T-helper 22 cell (primary cell): ENCODE results near the gene CEP164.

Experiments used
- DNase-seq: peaks from one replicate; pipeline ENCODE4 v3.0.0-alpha.2; 2020; ENCODE audit warnings: low read depth

CEP164 gene

GRCh38 chr11:117420598-117420997, 92.9 kb downstream of the CEP164 start:
- no peak for DNase-seq

- DNase-seq, result no peak
These were observed 93.4 kb downstream of the CEP164 start for GRCh38 chr11:117421041-117421440.

DNA sequence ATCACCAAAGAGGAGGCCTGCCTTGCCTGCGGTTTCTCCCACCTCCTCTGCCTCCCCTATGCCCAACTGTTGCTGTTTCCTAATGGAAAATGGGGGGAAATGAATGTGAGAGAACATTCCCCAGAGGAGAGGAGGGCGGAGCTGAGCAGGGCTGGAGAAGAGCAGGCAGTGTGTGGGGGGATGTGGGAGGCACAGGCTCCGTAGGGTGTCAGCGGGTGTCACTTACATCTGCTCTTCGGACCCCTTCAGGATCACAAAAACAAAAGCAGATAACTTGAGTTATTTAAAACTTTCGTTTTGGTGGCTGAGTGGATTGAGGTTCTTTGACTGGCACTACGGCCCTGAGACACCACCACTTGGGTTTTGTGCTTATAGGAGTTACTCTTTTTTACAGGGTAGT, 93.8 kb downstream of the CEP164 start:
- DNase-seq, result no peak

- DNase-seq, result no peak
These were observed 95.5 kb downstream of the CEP164 start for GRCh38 chr11:117423046-117423575.

GRCh38 chr11:117424781-117425180, 97.1 kb downstream of the CEP164 start:
- DNase-seq, result no peak

DNA sequence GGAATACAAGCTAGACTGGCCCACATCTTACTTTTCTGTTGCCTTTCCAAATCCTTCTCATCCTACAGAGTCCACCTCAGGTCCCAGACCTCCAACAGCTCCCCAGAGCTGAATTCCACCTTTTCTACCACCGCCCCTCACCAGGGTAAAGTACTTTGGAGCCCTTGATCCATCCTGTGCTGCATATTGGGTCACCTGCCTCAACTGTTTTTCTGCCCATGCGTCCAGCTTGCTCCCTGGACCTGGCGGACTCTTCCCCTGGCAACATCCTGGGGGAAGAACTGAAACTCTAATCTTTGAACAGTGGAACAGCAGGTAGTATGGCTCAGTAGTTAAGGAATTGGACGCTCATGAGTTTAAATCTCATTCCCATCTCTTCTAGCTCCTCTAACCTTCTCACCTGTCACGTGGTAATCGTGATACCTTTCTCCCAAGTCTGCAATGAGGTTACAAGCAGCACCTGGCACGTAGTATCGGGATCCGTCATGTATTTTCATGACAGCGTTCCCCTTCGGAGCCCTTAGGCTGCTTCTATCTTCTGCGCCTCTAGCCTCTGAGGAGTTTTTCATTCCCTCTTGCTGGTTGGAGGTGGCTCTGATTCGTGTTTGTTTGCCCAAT, 98.1 kb downstream of the CEP164 start:
- no peak for DNase-seq

DNA sequence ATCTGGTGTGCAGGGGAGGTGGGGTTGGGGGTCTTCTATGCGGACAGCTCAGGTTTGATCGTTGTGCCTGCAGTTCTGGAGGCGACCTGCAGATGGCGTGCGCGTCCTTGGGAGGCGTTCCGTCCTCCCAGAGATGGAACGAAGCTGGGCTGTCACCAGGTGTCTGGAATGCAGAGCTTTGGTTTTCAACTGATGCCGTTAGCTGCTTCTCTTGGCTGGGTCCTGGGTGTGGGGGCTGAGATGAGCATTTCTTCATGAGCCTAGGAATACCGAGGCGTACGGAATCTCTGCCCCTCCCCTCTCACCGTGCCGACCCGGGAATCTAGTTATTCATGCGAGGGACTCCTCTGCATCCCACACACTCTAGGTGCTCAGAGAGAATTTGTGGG, 98.6 kb downstream of the CEP164 start:
- DNase-seq, result peak; percentile 23

DNA sequence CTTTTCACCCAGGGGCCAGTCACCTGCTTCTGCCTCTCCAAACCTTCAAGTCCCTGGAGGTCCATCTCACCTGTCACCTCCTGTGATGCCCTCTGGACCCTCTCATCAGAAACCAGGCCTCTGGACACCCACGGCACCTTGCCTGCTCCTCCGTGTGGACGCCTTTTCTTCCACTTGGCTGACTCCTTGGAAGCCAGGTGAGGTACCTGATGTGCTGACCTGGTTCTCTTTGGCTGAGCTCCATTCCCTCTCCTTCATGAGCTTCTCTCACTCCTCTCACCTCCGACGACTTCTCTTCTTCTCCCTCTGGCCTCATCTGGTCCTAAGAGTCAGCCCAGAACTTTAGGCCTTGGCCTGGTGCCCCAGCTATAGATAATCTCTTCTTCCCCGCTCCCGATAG, 99.3 kb downstream of the CEP164 start:
- no peak for DNase-seq

DNA sequence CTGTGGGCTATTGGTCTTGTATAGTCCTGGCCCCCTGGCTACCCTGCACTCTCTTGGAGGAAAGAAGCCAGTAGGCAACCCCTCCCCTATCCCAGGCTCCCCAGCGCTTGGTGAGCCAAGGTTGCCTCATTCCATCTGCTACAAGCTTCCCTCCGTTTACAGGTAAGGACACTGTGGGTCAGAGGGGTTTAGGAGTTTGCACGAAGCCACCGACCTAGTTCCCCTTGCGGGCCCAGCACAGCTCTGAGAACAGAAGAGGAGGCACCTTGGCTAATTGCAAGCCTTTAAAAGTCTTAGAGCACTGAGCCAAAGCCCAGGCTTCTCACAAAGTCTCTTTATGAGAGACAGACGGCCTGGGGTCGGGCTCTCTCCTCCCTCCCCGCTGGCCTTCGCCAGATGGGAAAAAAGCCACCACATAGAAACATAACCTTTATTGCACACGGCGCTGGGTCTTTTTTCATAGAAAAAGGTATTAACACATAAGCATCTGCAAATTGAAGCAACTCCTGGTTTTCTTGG, 99.8 kb downstream of the CEP164 start:
- no peak for DNase-seq

GRCh38 chr11:117428186-117428855, 100.7 kb downstream of the CEP164 start:
- DNase-seq, result no peak

- DNase-seq, result no peak
These were observed 101.2 kb downstream of the CEP164 start for GRCh38 chr11:117428856-117429229.

DNA sequence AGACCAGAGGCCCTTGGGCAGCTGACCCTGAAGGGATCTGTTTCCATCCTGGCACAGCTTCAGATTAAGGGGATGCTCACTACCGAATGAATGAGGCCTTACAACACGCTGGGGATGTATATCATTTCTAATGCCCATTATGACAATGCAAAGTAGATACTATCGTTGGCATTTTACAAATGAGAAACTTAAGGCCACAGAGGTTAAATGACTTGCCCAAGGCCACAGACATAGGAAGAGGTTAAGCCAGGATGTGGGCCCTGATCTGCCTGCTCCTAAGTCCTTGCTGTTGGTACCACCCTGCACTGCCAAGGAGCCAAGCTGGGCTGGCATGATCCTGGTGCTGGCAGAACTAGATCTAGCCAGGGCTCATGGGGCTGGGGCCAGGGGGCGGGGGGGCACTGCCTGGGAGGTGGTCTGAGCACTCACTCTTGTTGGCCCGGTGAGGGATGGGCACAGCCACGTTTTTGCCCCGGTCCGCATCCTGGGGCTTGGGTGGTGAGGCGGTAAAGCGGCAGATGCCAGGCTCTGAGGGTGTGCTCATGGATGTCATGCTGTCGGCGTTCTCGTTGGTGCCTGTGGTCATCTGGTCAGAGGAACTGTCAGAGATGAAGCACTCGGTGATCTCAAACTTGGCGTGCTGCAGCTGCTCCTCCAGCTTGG, 102.8 kb downstream of the CEP164 start:
- no peak for DNase-seq

- no peak for DNase-seq
These were observed 103.8 kb downstream of the CEP164 start for GRCh38 chr11:117431436-117431835.

DNA sequence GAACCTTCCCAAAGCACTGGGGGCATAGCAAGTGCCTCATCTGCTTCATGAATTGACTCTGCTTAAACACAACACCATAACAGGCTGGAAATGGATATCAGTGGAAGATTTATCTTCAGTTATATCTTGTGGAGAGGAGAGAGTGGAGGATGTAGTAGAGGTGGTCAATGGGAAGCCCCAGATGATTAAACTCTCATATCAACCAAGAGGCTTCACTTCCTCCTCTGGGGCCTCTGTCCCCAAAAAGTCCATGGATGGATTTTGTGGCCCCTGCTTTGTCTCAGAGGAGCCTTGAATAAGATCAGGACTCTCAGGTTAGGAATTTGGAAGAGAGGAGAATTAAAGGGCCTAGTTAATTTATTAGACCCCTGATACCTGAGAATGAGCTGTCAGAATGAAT, 106.1 kb downstream of the CEP164 start:
- no peak for DNase-seq

GRCh38 chr11:117434481-117434880, 106.8 kb downstream of the CEP164 start:
- no peak for DNase-seq

DNA sequence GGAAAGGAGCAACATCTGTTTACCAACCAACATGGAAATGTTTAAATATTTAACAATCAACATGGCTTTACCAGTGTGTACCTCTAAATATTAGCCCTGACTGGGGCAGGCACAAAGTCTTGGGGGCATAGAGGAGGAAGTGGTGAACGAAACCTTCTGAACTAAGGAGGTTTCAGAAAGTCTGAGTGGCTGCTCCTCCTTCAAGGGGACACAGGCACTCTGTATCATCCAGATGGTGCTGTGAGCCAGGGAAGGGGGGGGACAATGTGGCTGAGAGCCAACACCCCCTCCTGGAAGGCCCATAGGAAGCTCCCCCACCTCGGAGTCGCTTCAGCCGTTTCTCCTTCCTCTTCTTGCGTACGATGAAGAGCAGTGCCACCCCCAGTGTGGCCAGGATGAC, 107.7 kb downstream of the CEP164 start:
- no peak for DNase-seq

GRCh38 chr11:117437041-117437790, 109.6 kb downstream of the CEP164 start:
- DNase-seq, result no peak

DNA sequence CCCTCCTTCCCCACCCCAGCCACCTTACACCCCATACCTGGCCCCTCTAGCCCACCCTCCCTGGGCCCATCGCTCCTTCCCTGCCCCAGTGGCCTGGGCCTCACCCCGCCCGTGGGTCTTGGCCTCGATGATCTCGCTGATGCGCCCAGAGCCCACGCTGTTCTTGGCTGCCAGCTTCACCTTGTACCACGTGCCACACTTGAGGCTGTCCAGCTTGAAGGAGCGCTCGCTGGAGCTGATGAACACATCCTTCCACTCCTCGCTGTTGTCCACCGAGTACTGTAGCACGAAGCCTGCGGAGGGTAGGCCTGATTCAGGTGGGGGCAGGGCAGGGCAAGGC, 110.1 kb downstream of the CEP164 start:
- DNase-seq, result no peak

DNA sequence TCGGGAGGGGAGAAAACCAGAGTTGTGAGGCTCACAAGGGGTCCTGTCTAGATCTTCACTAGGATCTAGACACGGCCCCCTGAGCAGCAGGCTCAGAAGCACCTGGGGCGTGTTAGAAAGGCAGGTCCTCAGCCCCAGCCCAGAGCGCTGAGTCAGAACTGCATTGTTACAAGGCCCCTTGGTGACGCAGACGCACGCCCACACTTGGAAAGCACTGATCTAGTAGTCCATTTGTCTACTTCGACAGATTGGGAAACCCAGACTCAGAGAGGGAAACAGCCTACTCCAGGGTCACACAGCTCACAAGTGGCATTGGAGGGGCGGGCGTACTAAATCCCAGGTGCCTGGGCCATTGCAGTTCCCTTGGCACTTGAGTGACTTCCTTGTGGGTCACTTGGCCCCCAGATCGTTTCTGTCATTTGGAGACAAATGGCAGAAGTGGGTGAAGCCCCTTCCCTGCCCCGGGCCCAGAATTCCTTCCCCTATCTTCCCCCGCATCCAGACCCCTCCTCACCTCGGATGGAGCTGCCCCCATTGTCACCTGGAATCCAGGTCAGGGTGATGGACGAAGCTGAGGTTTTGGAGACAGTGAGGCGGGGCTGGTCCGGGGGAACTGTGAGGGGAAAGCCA, 110.8 kb downstream of the CEP164 start:
- no peak for DNase-seq

DNA sequence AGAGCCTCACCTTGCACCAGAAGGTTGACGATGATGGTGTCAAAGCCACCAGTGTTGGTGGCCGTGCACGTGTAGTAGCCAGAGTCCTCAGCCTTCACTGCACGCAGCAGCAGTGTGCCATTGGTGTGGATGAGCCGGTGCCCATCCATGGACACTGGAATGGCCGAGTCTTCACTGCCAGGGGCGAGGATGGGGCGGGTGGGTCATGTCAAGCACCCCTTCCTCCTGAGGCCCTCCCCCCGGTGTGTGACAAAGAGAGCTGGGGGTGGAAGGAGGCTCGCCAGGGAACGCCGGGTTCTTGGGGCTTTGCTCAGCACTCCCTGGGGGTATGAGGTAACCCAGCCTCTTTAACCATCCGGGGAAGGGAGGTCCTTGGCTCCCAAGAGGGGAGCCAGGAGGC, 111.6 kb downstream of the CEP164 start:
- DNase-seq, result no peak

DNA sequence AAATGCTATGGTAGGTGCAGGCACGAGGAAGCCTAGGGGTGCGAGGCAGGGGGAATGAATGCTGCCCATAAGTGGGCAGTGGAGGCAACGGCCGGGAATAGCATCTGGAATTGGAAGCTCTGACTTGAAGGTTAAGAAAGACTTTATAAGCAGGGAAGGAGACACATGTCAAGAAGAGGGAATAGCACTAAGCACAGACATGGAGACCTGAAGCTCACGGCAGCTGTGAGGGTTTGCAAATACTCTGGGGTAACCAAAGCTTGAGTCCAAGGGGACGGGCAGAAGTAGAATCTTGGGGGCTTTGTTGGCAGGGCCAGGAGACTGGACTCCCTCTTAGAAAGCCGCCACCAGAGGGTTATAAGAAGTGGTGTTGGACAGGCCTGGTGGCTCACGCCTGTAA, 112.6 kb downstream of the CEP164 start:
- no peak for DNase-seq
